ENCODE results near the gene IFT88. TPM values are rescaled to one million over a fixed set of nuclear protein-coding genes. Genes with fewer than 3 reads are reported as not detected.

The IFT88 gene
- total RNA-seq, 1 experiment from 2014 or later: 5.2 TPM

DNA sequence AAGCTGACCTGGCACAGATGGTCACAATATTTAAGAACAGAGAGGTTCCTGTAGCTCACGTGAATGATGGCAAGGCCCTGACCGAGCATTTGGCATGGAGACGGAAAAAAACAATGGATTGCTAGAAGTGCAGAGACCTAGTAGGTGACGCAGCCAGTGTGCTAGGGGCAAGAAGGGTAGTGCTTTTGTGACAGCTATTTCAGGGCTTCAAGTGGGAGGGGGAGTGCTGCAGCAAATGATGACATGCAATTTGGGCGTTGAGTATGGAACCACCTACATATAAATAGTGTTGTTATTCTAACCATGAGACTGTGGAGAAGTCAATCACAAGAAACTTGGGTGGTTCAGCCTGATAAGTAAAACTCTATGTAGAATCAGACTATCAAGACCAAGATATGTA, 70.9 kb downstream of the IFT88 start:
- no peaks in the 10 kb centered on the region for H3K4me1 Mint-ChIP-seq
- Histone ChIP-seq H4K20me1 (ENCODE audit: control insufficient read depth, insufficient read depth, insufficient read length) (no peaks in the 10 kb centered on the region), H3K9ac (ENCODE audit: extremely low read depth, insufficient read length, low read length) (no peak overlapping the region), H2BK120ac (ENCODE audit: low read depth, low read length, poor library complexity, severe bottlenecking) (no peak overlapping the region), H2AK5ac (ENCODE audit: insufficient read length, low read length) (no peak overlapping the region), H3K18ac (ENCODE audit: insufficient read length, low read depth, low read length) (no peak overlapping the region), H3K23me2 (ENCODE audit: insufficient read length, low read depth, low read length, poor library complexity, severe bottlenecking) (no peaks in the 10 kb centered on the region), H2BK12ac (ENCODE audit: insufficient read length, low read depth, low read length) (no peak overlapping the region), H3K56ac (ENCODE audit: insufficient read length, low read depth, low read length) (no peak overlapping the region), H2BK5ac (ENCODE audit: insufficient read length, low read length) (no peak overlapping the region), H3K79me2 (ENCODE audit: insufficient read depth, low read length) (no peaks in the 10 kb centered on the region), H3T11ph (ENCODE audit: low read length) (no peak overlapping the region), H3K4me2 (ENCODE audit: insufficient read depth, insufficient read length, low read length) (no peak overlapping the region), H4K5ac (ENCODE audit: insufficient read length, low read depth, low read length) (no peak overlapping the region), H2AFZ (ENCODE audit: low read length) (no peak overlapping the region), H3K27ac (ENCODE audit: insufficient read length, low read depth, low read length) (no peak overlapping the region), H4K8ac (replicated peaks; ENCODE audit: insufficient read length, low read depth, low read length) (no peak overlapping the region), H3K4ac (ENCODE audit: low read depth, low read length) (no peak overlapping the region), H3K23ac (ENCODE audit: insufficient read length, low read depth, low read length) (no peak overlapping the region), H2BK15ac (ENCODE audit: low read depth, low read length) (no peak overlapping the region), H3K14ac (ENCODE audit: insufficient read depth, low read length) (no peak overlapping the region), H2BK20ac (ENCODE audit: low read depth, low read length, poor library complexity, severe bottlenecking) (no peak overlapping the region), H3K27me3 (ENCODE audit: insufficient read depth, low read length) (no peaks in the 10 kb centered on the region), H3K79me1 (ENCODE audit: insufficient read depth, low read depth, low read length, poor library complexity, severe bottlenecking) (no peaks in the 10 kb centered on the region), H3K9me3 (ENCODE audit: control insufficient read depth, low read depth, low read length) (no peaks in the 10 kb centered on the region), H3K4me1 (ENCODE audit: insufficient read depth, low read length) (no peaks in the 10 kb centered on the region), H4K91ac (ENCODE audit: insufficient read length, low read depth, low read length) (no peak overlapping the region)
- no peaks in the 10 kb centered on the region for H3K27me3 Mint-ChIP-seq (ENCODE audit: low read depth)
- no peak for DNase-seq
- H3K4me3 Mint-ChIP-seq: no peak overlapping the region
- TF ChIP-seq CTCF (conservative IDR thresholded peaks at IDR 0.05): no peak
- WGBS (ENCODE audit: extremely low coverage, insufficient read length, low lambda C conversion rate): no CpG with 5 or more reads among the region's 5 CpGs
- no peaks in the 10 kb centered on the region for H3K36me3 Mint-ChIP-seq (ENCODE audit: insufficient read depth in 1 of 3, low read depth in 3 of 3)
- no peak overlapping the region for H3K27ac Mint-ChIP-seq
- H3K9me3 Mint-ChIP-seq: no peaks in the 10 kb centered on the region

All from H9 (cell line).